Right lobe of liver (tissue), 6 donors: ENCODE results near the gene SLC4A5. TPM values are rescaled to one million over a fixed set of nuclear protein-coding genes. Genes with fewer than 3 reads are reported as not detected.

Experiments used
- ATAC-seq, 4 donors: fragments of 200-7000 bp; cut with Tn5 transposase; one replicate each; pipeline ENCODE4 v1.9.1; 2020; ENCODE audit warnings: mild to moderate bottlenecking in 4 of 4, moderate library complexity in 4 of 4
- DNase-seq, 3 donors: peaks; one replicate each; pipeline ENCODE4 v3.0.0-alpha.2; 2020
- H3K27ac ChIP-seq, 3 donors: fragments of 200-600 bp; one replicate each; pipeline ENCODE4 v1.8.0; 2022
- H3K27me3 ChIP-seq, 2 donors: fragments of 200-600 bp; one replicate each; pipeline ENCODE4 v1.8.0; 2022
- H3K36me3 ChIP-seq, 4 donors: fragments of 200-600 bp; sonication (generic) in 1 of 4; one replicate each; pipeline versions ENCODE4 v1.5.1 to v1.8.0; 2017 to 2022; ENCODE audit warnings: control low read depth in 1 of 4
- H3K4me1 ChIP-seq, 4 donors: fragments of 200-600 bp; sonication (generic) in 1 of 4; one replicate each; pipeline versions ENCODE4 v1.5.1 to v1.8.0; 2017 to 2022; ENCODE audit warnings: control low read depth in 1 of 4
- H3K4me3 ChIP-seq, 3 donors: fragments of 200-600 bp; one replicate each; pipeline ENCODE4 v1.8.0; 2022
- H3K9me3 ChIP-seq, 4 donors: fragments of 200-600 bp; sonication (generic) in 1 of 4; one replicate each; pipeline versions ENCODE4 v1.5.1 to v1.8.0; 2017 to 2022; ENCODE audit warnings: control low read depth in 1 of 4
- CTCF ChIP-seq, 4 donors: fragments of 200-600 bp in 3 of 4; fragments of 450-650 bp in 1 of 4; IDR thresholded peaks; one replicate each; pipeline versions ENCODE4 v1.5.1 to v1.8.0; 2016 to 2022; ENCODE audit warnings: antibody characterized with exemption in 4 of 4, mild to moderate bottlenecking in 2 of 4
- POLR2A ChIP-seq: fragments of 450-650 bp; IDR thresholded peaks from one replicate; pipeline ENCODE4 v1.6.1; 2017; ENCODE audit warnings: antibody characterized with exemption, mild to moderate bottlenecking
- WGBS: methylation state at CpG from one replicate; pipeline ENCODE4 v1.1.6; 2018; ENCODE audit warnings: low coverage, low lambda C conversion rate; ENCODE audit not compliant: insufficient coverage; ENCODE audit errors: missing lambda C conversion rate; 5-methylcytosine and 5-hydroxymethylcytosine counted together
- intact Hi-C, 2 donors: fragments of 100-400 bp; cut with DNase I; formaldehyde crosslinking; loops; one replicate each; pipeline versions ENCODE4 v1.11.2 to v1.14.1; 2022
- long read RNA-seq: library from polyadenylated mRNA; unstranded; transcript quantifications from one replicate; pipeline ENCODE4 v2.0.0, GENCODE V29; 2019
- total RNA-seq, 6 experiments: library from RNA; depleted of rRNA in 2 of 6; stranded (reverse); fragments of >200 nt in 2 of 6; fragmentation: NEBNext Ultra II Directional in 3 of 6; extraction: Animal tissue kit (Norgen Biotek cat#: 25700) in 3 of 6; gene quantifications; one replicate each; pipeline versions ENCODE4 v1.1.0 to v1.2.4, GENCODE V29; 2016 to 2023
- donor health status: DM: no; HTN: yes; CAD: no.
- donor health status: DM: no; HTN: no; CAD: no.
- donor health status: DM: no; HTN: no; CAD: no.
- donor health status: DM: no; HTN: yes; CAD: no.
- donor health status: DM: no; HTN: yes; CAD: no.

Gene SLC4A5
- 1 to 10 TPM in 2 of 6 experiments, under 1 TPM in 4; 0.12 to 1.2 (median 0.68) TPM for total RNA-seq
- long read RNA-seq, result 0 reads

- TF ChIP-seq CTCF (IDR thresholded peaks at IDR 0.05) (no peak), POLR2A (no peak)
- H3K27ac ChIP-seq, result no peak within 1 kb of the TSS
- no peaks in the 10 kb centered on the region for H3K27me3 ChIP-seq
- no peaks in the 10 kb centered on the region for H3K4me1 ChIP-seq
- 50% methylated on average over 2 of the region's 2 CpGs for WGBS
- no peaks in the 10 kb centered on the region for H3K9me3 ChIP-seq
- intact Hi-C loops, result loop anchor here in 1 of 2 donors (10.0 kb wide), 1 partner anchor 89 kb away; no protein-coding TSS in a partner anchor
- ATAC-seq, result no peak
- H3K4me3 ChIP-seq, result no peak within 1 kb of the TSS
- DNase-seq, result no peak
- no peaks in the 10 kb centered on the region for H3K36me3 ChIP-seq
Observed at GRCh38 chr2:74343316-74343715, at the start of gene SLC4A5. Gene SLC4A5 (minus strand): TSS chr2:74343416. CDS start chr2:74315023, 28,393 bp downstream.

GRCh38 chr2:74392449-74392743 lies 49.2 kb upstream of the SLC4A5 start:
- intact Hi-C loops, result no loop called here

GRCh38 chr2:74391580-74392448 lies 48.6 kb upstream of the SLC4A5 start:
- intact Hi-C loops, result no loop called here
- peak; percentile 93 to 98 (median 96) for ATAC-seq
- under 1% methylated on average over 44 of the region's 62 CpGs for WGBS

More at GRCh38 chr2:74392449-74392743, 49.2 kb upstream of the SLC4A5 start:
- H3K36me3 ChIP-seq, result no peaks in the 10 kb centered on the region
- H3K27ac ChIP-seq, result no peak overlapping the region
- no peaks in the 10 kb centered on the region for H3K27me3 ChIP-seq
- WGBS, result 55% methylated on average over 13 of the region's 13 CpGs
- TF ChIP-seq POLR2A (no peak), CTCF (IDR thresholded peaks at IDR 0.05) (no peak)
- H3K4me3 ChIP-seq, result peak overlapping the region in 2 of 3 donors; percentile 84 to 92
- ATAC-seq, result peak in 1 of 4 donors; percentile 9
- no peak for DNase-seq
- no peaks in the 10 kb centered on the region for H3K9me3 ChIP-seq
- H3K4me1 ChIP-seq, result peaks cover 0 to 22% (median 10%) of the 10 kb centered on the region in 4 donors

GRCh38 chr2:74391209-74391579 lies 48.0 kb upstream of the SLC4A5 start:
- TF ChIP-seq POLR2A (no peak), CTCF (IDR thresholded peaks at IDR 0.05) (no peak)
- H3K4me3 ChIP-seq, result peak overlapping the region; percentile 84 to 96 (median 92)
- WGBS, result 6% methylated on average over 6 of the region's 11 CpGs
- ATAC-seq, result peak in 3 of 4 donors; percentile 30 to 52 (median 50)
- no peaks in the 10 kb centered on the region for H3K9me3 ChIP-seq
- peaks cover 0 to 22% (median 10%) of the 10 kb centered on the region in 4 donors for H3K4me1 ChIP-seq
- peak overlapping the region; percentile 87 to 97 (median 90) for H3K27ac ChIP-seq
- no peaks in the 10 kb centered on the region for H3K36me3 ChIP-seq
- no peak for DNase-seq
- intact Hi-C loops, result no loop called here
- H3K27me3 ChIP-seq, result no peaks in the 10 kb centered on the region

More at GRCh38 chr2:74391580-74392448, 48.6 kb upstream of the SLC4A5 start:
- no peaks in the 10 kb centered on the region for H3K9me3 ChIP-seq
- no peaks in the 10 kb centered on the region for H3K27me3 ChIP-seq
- peaks cover 0 to 22% (median 10%) of the 10 kb centered on the region in 4 donors for H3K4me1 ChIP-seq
- peak; percentile 90 to 97 (median 96) for TF ChIP-seq CTCF (IDR thresholded peaks at IDR 0.05)
- TF ChIP-seq POLR2A, result peak; percentile 34
- H3K36me3 ChIP-seq, result no peaks in the 10 kb centered on the region
- DNase-seq, result peak; percentile 93 to 96 (median 95)
- peak overlapping the region; percentile 87 to 97 (median 90) for H3K27ac ChIP-seq
- H3K4me3 ChIP-seq, result peak overlapping the region; percentile 84 to 96 (median 92)
